ENCODE measurements around the gene PRKAG1. TPM values are rescaled to one million over a fixed set of nuclear protein-coding genes. Genes with fewer than 3 reads are reported as not detected.

The PRKAG1 gene
- total and polyA plus RNA-seq, 2 experiments from 2014 or later = 41.0 to 54.5 TPM

DNA sequence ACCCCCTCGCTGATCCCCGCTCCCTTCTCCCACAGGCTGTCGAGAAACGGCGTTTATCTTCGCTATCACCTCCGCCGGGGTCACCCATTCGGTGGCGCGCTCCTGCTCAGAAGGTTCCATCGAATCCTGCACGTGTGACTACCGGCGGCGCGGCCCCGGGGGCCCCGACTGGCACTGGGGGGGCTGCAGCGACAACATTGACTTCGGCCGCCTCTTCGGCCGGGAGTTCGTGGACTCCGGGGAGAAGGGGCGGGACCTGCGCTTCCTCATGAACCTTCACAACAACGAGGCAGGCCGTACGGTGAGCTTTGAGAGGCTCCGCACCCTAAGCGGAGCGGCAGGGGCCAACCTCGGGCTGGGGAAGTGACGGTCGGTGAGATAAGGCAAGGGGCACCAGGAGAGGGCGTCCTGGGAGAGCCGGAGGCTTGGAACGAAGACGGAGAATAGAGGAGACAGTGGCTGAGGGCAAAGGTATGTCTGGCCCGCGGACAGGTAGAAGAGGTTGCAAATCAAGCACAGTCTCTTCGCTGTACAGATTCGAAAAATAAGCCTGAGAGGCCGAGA lies 38.1 kb downstream of the PRKAG1 start:
- Histone ChIP-seq H3K27ac (no peak overlapping the region), H3K36me3 (no peaks in the 10 kb centered on the region), H3K9me3 (ENCODE audit: low read depth) (no peaks in the 10 kb centered on the region), H3K4me3 (peak overlapping the region; percentile 16), H3K4me1 (ENCODE audit: low read depth) (peaks cover 10% of the 10 kb centered on the region), H3K27me3 (peaks cover 96% of the 10 kb centered on the region)
- DNase-seq (ENCODE audit: low read depth in 1 of 2, low spot score in 1 of 2) = no peak
- TF ChIP-seq, protein P1, sequence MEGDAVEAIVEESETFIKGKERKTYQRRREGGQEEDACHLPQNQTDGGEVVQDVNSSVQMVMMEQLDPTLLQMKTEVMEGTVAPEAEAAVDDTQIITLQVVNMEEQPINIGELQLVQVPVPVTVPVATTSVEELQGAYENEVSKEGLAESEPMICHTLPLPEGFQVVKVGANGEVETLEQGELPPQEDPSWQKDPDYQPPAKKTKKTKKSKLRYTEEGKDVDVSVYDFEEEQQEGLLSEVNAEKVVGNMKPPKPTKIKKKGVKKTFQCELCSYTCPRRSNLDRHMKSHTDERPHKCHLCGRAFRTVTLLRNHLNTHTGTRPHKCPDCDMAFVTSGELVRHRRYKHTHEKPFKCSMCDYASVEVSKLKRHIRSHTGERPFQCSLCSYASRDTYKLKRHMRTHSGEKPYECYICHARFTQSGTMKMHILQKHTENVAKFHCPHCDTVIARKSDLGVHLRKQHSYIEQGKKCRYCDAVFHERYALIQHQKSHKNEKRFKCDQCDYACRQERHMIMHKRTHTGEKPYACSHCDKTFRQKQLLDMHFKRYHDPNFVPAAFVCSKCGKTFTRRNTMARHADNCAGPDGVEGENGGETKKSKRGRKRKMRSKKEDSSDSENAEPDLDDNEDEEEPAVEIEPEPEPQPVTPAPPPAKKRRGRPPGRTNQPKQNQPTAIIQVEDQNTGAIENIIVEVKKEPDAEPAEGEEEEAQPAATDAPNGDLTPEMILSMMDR (IDR thresholded peaks at IDR 0.05; ENCODE audit: low read depth, low read length) = peak; percentile 3

DNA sequence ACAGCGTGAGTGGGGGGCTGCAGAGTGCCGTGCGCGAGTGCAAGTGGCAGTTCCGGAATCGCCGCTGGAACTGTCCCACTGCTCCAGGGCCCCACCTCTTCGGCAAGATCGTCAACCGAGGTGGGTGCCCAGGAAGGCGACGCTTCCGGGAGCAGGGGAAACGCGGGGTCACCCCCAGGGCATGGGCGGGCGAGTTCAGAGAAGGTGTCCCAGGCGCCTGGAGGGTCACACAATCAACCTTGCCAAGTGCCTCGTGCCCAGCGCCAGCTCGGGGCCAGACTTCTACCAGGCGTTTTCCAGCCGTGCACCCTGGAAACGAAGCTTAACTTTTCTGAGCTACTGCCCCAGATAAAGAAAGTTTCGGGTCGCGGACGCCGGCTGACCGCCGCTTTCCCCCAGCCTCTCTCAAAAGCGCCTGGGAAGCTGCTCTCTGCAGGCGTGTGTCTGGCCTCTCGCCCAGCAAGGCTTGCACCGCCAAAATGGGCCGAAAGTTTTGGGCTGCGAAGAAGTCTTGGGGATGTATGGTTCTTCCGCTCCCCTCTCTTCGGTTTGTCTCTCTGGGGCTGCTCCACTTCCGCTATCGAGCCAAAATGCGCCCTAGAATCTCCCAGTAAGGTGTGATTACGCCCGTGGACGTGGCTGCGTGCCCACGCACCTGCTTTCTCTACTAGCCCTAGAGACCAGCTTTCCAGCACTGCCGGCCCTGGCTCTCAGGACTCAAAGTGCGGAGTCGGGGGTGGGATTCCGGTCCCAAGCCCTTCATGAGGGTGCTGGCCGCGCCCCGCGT lies 38.8 kb downstream of the PRKAG1 start:
- Histone ChIP-seq H3K4me3 (peak overlapping the region; percentile 16), H3K4me1 (ENCODE audit: low read depth) (peaks cover 10% of the 10 kb centered on the region), H3K9me3 (ENCODE audit: low read depth) (no peaks in the 10 kb centered on the region), H3K27me3 (peaks cover 99% of the 10 kb centered on the region), H3K27ac (no peak overlapping the region), H3K36me3 (no peaks in the 10 kb centered on the region)
- TF ChIP-seq, protein P1 (IDR thresholded peaks at IDR 0.05; ENCODE audit: low read depth, low read length) = no peak
- no peak for DNase-seq (ENCODE audit: low read depth in 1 of 2, low spot score in 1 of 2)

DNA sequence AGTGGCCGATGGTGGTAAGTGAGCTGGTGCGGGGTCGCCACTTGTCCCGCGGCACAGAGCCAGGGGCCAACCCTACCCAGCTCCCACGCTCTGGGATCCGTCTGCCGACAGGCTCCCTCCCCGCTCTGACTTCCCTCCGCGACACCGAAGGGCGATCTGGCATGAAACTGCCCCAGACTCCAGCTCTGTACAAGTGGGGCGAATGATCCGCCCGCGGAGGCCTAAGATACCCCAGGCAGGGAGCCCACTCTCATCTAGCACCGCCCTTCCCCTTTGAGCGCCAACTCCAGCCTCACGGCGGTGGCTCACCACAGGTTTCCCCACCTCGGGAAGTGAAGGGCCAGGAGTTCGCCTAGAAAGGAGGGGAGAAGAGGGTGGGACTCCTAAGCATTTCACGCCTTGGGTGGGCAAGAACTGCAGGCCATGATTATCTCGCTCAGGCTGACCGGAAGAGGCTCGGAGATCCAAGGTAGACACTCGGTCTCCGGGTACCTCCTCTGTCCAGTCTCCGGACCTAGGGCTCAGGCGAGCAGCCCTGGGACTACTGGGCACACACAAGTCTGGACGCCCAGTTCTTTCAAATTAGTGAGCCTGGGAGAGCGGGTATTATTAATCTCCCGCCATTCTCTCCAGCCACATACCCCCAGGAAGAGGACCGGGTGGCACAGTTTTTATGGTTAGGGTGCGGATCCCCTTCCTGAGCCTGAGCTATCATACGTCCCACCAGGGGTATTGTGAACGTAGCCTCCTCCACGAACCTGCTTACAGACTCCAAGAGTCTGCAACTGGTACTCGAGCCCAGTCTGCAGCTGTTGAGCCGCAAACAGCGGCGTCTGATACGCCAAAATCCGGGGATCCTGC lies 39.6 kb downstream of the PRKAG1 start:
- H3K27ac ChIP-seq = no peak overlapping the region
- H3K27me3 ChIP-seq = peaks cover 99% of the 10 kb centered on the region
- peaks cover 10% of the 10 kb centered on the region for H3K4me1 ChIP-seq (ENCODE audit: low read depth)
- H3K4me3 ChIP-seq = peak overlapping the region; percentile 4
- no peak for DNase-seq (ENCODE audit: low read depth in 1 of 2, low spot score in 1 of 2)
- no peaks in the 10 kb centered on the region for H3K36me3 ChIP-seq
- TF ChIP-seq, protein P1 (IDR thresholded peaks at IDR 0.05; ENCODE audit: low read depth, low read length) = no peak
- no peaks in the 10 kb centered on the region for H3K9me3 ChIP-seq (ENCODE audit: low read depth)

DNA sequence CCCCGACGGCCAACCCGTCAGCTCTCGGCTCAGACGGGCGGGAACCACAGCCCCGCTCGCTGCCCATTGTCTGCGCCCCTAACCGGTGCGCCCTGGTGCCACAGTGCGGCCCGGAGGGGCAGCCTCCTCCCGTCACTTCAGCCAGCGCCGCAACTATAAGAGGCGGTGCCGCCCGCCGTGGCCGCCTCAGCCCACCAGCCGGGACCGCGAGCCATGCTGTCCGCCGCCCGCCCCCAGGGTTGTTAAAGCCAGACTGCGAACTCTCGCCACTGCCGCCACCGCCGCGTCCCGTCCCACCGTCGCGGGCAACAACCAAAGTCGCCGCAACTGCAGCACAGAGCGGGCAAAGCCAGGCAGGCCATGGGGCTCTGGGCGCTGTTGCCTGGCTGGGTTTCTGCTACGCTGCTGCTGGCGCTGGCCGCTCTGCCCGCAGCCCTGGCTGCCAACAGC lies 40.3 kb downstream of the PRKAG1 start, which contains the start of gene WNT1:
WNT1 (plus strand) TSS at position 32 of the 450 bp plus-strand sequence; CDS start at position 361, 329 bp downstream.
- TF ChIP-seq, protein P1 (IDR thresholded peaks at IDR 0.05; ENCODE audit: low read depth, low read length) = no peak
- H3K4me1 ChIP-seq (ENCODE audit: low read depth) = peaks cover 10% of the 10 kb centered on the region

More for the DNA sequence above, 40.3 kb downstream of the PRKAG1 start, which contains the start of gene WNT1:
- Histone ChIP-seq H3K9me3 (ENCODE audit: low read depth) (no peaks in the 10 kb centered on the region), H3K36me3 (no peaks in the 10 kb centered on the region), H3K27me3 (peaks cover 99% of the 10 kb centered on the region), H3K27ac (no peak within 1 kb of the TSS), H3K4me3 (no peak within 1 kb of the TSS)
- DNase-seq (ENCODE audit: low read depth in 1 of 2, low spot score in 1 of 2) = no peak
